NT2/D1 (cell line): ENCODE data around the gene DLL3.
A peak's percentile ranks its signal among the peaks of the same experiment; 100 is the strongest.

ENCODE experiments used
- DNase-seq: peaks from one replicate; pipeline ENCODE4 v3.0.0-alpha.2; 2011; ENCODE audit warnings: low read depth, low spot score
- H3K27me3 ChIP-seq: 2 replicates; pipeline ENCODE4 v1.6.0; 2011; ENCODE audit warnings: mild to moderate bottlenecking; ENCODE audit not compliant: insufficient read length, insufficient read depth
- H3K36me3 ChIP-seq: 2 replicates; pipeline ENCODE4 v1.6.1; 2011; ENCODE audit warnings: mild to moderate bottlenecking, low read length, mixed read lengths; ENCODE audit not compliant: insufficient read depth, insufficient read length
- H3K4me1 ChIP-seq: 2 replicates; pipeline ENCODE4 v1.5.1; 2011; ENCODE audit not compliant: insufficient read depth, insufficient read length
- H3K4me3 ChIP-seq: 2 replicates; pipeline ENCODE4 v1.5.1; 2011; ENCODE audit warnings: low read depth; ENCODE audit not compliant: insufficient read length
- H3K9ac ChIP-seq: 2 replicates; pipeline ENCODE4 v1.6.0; 2011; ENCODE audit warnings: low read depth; ENCODE audit not compliant: insufficient read length
- H3K9me3 ChIP-seq: 2 replicates; pipeline ENCODE4 v1.5.1; 2011; ENCODE audit warnings: mild to moderate bottlenecking, low read length; ENCODE audit not compliant: insufficient read depth
- SUZ12 ChIP-seq: IDR thresholded peaks from 2 replicates; pipeline ENCODE4 v1.6.1; 2011; ENCODE audit not compliant: insufficient read length, insufficient read depth; ENCODE audit errors: extremely low read depth
- YY1 ChIP-seq: IDR thresholded peaks from 2 replicates; pipeline ENCODE4 v1.6.1; 2011; ENCODE audit not compliant: insufficient read length, insufficient read depth
- ZNF274 ChIP-seq: IDR thresholded peaks from 2 replicates; pipeline ENCODE4 v1.6.1; 2011; ENCODE audit warnings: mild to moderate bottlenecking, low read depth, low read length

Gene DLL3

DNA sequence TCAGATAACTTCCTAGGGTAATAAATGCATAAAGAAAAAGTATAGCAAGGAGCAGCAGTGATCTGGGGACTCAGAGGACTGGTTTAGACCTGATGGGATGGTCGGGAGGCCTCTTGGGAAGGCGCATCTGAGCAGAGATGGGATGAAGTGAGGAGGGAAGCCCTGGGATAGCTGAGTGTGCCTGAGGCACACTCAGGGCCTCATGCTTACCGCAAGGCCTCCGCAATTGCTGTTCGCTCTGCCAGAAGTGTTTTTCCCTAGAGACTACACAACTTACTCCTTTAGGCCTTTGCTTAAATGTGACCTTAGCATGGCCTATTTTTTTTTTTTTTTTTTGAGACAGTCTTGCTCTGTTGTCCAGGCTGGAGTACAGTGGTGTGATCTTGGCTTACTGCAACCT, 4.1 kb upstream of the DLL3 start:
- H3K9me3 ChIP-seq: no peaks in the 10 kb centered on the region
- H3K4me1 ChIP-seq: peaks cover 5% of the 10 kb centered on the region
- no peak for TF ChIP-seq ZNF274
- no peak for TF ChIP-seq SUZ12
- TF ChIP-seq YY1: no peak
- no peak overlapping the region for H3K4me3 ChIP-seq
- peaks cover 19% of the 10 kb centered on the region for H3K27me3 ChIP-seq
- H3K36me3 ChIP-seq: peaks cover 21% of the 10 kb centered on the region
- DNase-seq: no peak
- H3K9ac ChIP-seq: no peak overlapping the region

DNA sequence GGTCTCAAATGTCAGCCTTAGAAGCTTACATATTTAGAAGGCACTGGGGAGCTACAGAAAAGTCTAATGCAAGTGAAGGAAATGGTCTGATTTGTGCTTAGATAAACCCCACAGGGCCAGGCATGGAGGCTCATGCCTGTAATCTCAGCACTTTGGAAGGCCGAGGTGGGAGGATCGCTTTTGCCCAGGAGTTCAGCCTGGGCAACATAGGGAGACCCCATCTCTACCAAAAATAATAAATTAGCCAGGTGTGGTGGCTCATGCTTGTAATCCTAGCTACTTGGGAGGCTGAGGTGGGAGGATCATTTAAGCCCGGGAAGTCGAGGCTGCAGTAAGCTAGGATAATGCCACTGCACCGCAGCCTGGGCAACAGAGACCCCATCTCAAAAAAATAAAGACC, 2.7 kb upstream of the DLL3 start:
- Histone ChIP-seq H3K27me3 (peaks cover 32% of the 10 kb centered on the region), H3K36me3 (peaks cover 12% of the 10 kb centered on the region), H3K9ac (no peak overlapping the region), H3K4me3 (no peak overlapping the region), H3K4me1 (peaks cover 5% of the 10 kb centered on the region), H3K9me3 (no peaks in the 10 kb centered on the region)
- TF ChIP-seq YY1 (no peak), SUZ12 (no peak), ZNF274 (no peak)
- no peak for DNase-seq

DNA sequence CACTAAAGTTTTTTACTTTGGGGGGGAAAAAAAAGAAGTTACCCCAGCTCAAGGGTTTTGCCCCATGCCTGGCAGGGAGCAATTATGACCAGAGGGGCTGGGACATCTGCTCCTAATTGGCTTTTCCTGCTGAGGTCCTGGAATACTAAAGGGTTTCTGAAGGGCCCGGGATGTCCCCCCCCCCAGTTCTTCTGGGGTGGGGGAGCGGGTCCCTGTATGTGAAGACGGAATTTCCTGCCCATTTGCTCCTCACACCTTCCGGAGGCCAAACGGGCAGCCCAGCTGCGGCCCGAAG, 1.1 kb upstream of the DLL3 start:
- Histone ChIP-seq H3K36me3 (no peaks in the 10 kb centered on the region), H3K4me1 (peaks cover 5% of the 10 kb centered on the region), H3K4me3 (no peak overlapping the region), H3K9me3 (no peaks in the 10 kb centered on the region), H3K27me3 (peaks cover 45% of the 10 kb centered on the region), H3K9ac (no peak overlapping the region)
- TF ChIP-seq SUZ12: no peak
- no peak for TF ChIP-seq YY1
- no peak for TF ChIP-seq ZNF274
- DNase-seq: no peak

DNA sequence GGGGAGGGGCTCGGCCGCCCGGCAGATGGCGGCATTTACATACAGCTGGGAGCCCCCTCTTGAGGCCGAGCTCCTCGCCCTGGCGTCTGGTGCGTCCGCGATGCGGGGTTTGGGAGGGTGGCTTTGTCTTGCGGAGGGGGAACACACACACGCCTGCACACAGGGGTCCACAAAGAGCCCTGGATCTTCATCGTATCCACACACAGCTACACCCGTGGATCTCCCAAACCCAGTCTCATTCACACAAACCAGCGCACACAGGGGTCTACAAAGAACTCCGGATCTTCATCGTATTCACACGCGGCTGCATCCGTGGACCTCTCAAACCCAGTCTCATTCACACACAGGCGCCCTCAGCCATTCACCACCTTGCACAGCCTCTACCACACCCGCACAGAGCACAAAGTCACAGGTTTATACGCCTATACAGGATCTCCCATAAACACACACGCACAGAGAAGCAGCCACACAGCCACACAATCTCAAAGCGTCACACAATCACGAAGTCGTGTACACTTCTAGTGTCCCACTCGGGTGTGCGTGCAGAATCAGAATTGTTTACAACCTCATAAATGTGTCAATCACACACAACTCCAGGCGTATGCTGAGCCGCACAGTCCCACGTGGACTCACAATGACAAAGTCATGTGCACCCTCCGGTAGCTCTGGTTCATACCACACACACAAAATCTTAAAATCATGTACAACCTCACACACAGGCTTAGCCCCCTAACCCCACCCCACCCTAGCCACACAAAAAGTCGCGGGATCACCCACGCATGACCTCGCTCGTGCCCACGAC, 550 bp upstream of the DLL3 start:
- Histone ChIP-seq H3K9ac (peak overlapping the region; percentile 64), H3K27me3 (peaks cover 50% of the 10 kb centered on the region), H3K4me3 (peak overlapping the region; percentile 31), H3K4me1 (peaks cover 5% of the 10 kb centered on the region), H3K36me3 (no peaks in the 10 kb centered on the region), H3K9me3 (no peaks in the 10 kb centered on the region)
- TF ChIP-seq ZNF274: no peak
- TF ChIP-seq SUZ12: peak; percentile 24
- DNase-seq: no peak

DNA sequence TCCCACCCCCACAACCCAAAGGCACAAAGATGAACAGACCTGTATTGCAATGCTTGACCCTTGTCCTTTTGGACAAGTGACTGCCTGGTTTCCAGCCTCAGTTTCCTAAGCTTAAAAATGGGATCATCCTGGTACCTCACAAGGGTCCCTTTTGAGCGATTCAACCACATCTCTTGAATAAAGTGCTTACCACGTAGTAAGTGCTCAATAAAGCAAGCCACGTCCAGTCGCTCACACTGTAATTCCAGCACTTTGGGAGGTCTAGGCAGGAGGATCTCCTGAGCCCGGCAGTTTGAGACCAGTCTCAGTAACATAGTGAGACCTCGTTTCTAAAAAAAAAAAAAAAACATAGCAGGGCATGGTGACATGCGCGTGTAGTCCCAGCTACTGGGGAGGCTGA, 1.2 kb downstream of the DLL3 start:
- Histone ChIP-seq H3K4me1 (peaks cover 5% of the 10 kb centered on the region), H3K9ac (no peak overlapping the region), H3K36me3 (no peaks in the 10 kb centered on the region), H3K27me3 (peaks cover 68% of the 10 kb centered on the region), H3K9me3 (no peaks in the 10 kb centered on the region), H3K4me3 (no peak overlapping the region)
- DNase-seq: no peak
- no peak for TF ChIP-seq ZNF274
- no peak for TF ChIP-seq SUZ12
- no peak for TF ChIP-seq YY1

DNA sequence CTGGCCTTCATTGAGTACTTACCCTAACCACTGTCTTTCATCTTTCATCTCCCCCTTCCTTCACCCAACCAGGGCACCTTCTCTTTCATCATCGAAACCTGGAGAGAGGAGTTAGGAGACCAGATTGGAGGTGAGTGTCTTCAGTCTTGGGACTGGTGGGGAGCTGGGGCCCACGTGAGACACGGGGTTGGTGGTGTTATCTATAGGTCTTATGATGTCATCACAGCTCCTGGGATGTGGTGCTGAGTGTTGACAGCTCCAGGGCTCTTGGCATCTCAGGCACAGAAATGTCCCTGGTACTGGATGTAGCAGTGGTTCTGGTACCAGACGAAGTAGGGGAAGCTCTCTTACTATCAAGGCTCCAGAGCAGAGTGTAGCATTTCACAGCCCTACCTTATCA, 1.8 kb downstream of the DLL3 start:
- DNase-seq: no peak
- Histone ChIP-seq H3K36me3 (no peaks in the 10 kb centered on the region), H3K4me3 (no peak overlapping the region), H3K4me1 (peaks cover 5% of the 10 kb centered on the region), H3K27me3 (peaks cover 74% of the 10 kb centered on the region), H3K9ac (no peak overlapping the region), H3K9me3 (no peaks in the 10 kb centered on the region)
- TF ChIP-seq YY1 (no peak), SUZ12 (no peak), ZNF274 (no peak)

DNA sequence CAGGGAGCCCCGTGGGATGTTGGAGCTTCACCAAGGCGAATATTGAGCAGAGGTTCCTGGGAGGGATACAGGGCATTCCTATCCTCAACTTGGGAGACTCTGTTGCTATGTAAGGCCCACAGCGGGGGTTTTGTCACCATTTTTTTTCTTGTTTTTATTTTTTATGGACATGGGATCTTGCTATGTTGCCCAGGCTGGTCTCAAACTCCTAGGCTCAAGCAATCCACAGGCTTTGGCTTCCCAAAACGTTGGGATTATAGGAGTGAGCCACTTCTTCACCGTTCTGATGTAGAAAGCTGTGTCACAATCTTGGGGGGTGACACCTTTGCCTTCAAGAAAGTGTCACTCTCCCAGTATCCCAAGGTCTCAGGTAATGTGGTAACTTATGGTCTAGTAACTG, 2.6 kb downstream of the DLL3 start:
- Histone ChIP-seq H3K9ac (no peak overlapping the region), H3K4me3 (no peak overlapping the region), H3K9me3 (0 out of 2 replicates have a peak, but pooled peaks cover 1% of the 10 kb centered on the region), H3K27me3 (peaks cover 82% of the 10 kb centered on the region), H3K36me3 (no peaks in the 10 kb centered on the region), H3K4me1 (peaks cover 5% of the 10 kb centered on the region)
- no peak for TF ChIP-seq SUZ12
- no peak for TF ChIP-seq YY1
- TF ChIP-seq ZNF274: no peak
- DNase-seq: no peak
